HG03378 (cell line): Measurements from ENCODE around the gene TMEM120B.
"Not testable (repeated sequence)": the region's sequence is repeated elsewhere in the genome, so short reads cannot be mapped to it uniquely, and the experiment has no call there.

ENCODE experiments used
- ATAC-seq: cut with Tn5 transposase; IDR thresholded peaks from one replicate; pipeline ENCODE4 v1.9.1; 2021; ENCODE audit warnings: mild to moderate bottlenecking, moderate library complexity; ENCODE audit not compliant: unreplicated experiment

TMEM120B gene

GRCh38 chr12:121709064-121709424, 3.5 kb upstream of the TMEM120B start:
- not testable (repeated sequence) for ATAC-seq

GRCh38 chr12:121709478-121709961, 3.0 kb upstream of the TMEM120B start:
- ATAC-seq: no peak

GRCh38 chr12:121711361-121712189, 977 bp upstream of the TMEM120B start:
- no peak for ATAC-seq

GRCh38 chr12:121712190-121712460, 427 bp upstream of the TMEM120B start:
- ATAC-seq: peak; percentile 26

- no peak for ATAC-seq
These were observed 765 bp downstream of the TMEM120B start for GRCh38 chr12:121713257-121713777.

- no peak for ATAC-seq
These were observed 1.2 kb downstream of the TMEM120B start for GRCh38 chr12:121713793-121714192.

GRCh38 chr12:121715055-121715454, 2.5 kb downstream of the TMEM120B start:
- ATAC-seq: not testable (repeated sequence)

- no peak for ATAC-seq
These were observed 3.4 kb downstream of the TMEM120B start for GRCh38 chr12:121715862-121716435.

- no peak for ATAC-seq
These were observed 4.6 kb downstream of the TMEM120B start for GRCh38 chr12:121717041-121717699.

- ATAC-seq: no peak
These were observed 6.2 kb downstream of the TMEM120B start for GRCh38 chr12:121718653-121719239.

- ATAC-seq: no peak
These were observed 7.4 kb downstream of the TMEM120B start for GRCh38 chr12:121719926-121720414.

GRCh38 chr12:121720762-121721161, 8.2 kb downstream of the TMEM120B start:
- ATAC-seq: no peak

GRCh38 chr12:121722511-121722910, 10.0 kb downstream of the TMEM120B start:
- no peak for ATAC-seq

- ATAC-seq: no peak
These were observed 10.6 kb downstream of the TMEM120B start for GRCh38 chr12:121723200-121723599.

GRCh38 chr12:121724925-121725324, 12.4 kb downstream of the TMEM120B start:
- ATAC-seq: no peak

GRCh38 chr12:121725423-121725822, 12.9 kb downstream of the TMEM120B start:
- no peak for ATAC-seq

GRCh38 chr12:121729021-121729420, 16.5 kb downstream of the TMEM120B start:
- no peak for ATAC-seq

- no peak for ATAC-seq
These were observed 18.9 kb downstream of the TMEM120B start for GRCh38 chr12:121731473-121731872.

GRCh38 chr12:121733849-121734248, 21.3 kb downstream of the TMEM120B start:
- ATAC-seq: no peak

- no peak for ATAC-seq
These were observed 25.8 kb downstream of the TMEM120B start for GRCh38 chr12:121738340-121738858.

- ATAC-seq: no peak
These were observed 28.3 kb downstream of the TMEM120B start for GRCh38 chr12:121740847-121741246.
